Activated B cell treated with CpG ODN at 0.5 μM for 24 hours (primary cell): ENCODE results near the gene WNT16. TPM values are rescaled to one million over a fixed set of nuclear protein-coding genes. Genes with fewer than 3 reads are reported as not detected.

Experiments
- ATAC-seq: fragments of 200-7000 bp; cut with Tn5 transposase; one replicate; pipeline ENCODE4 v1.10.0; 2021; ENCODE audit warnings: low read depth, mild to moderate bottlenecking, moderate library complexity
- CTCF ChIA-PET: fragments of 350-600 bp; sonication (Branson Sonifier 250); formaldehyde crosslinking; loops from one replicate; lab custom pipeline; 2021; ENCODE audit warnings: antibody characterized with exemption; lab: Charles Lee
- POLR2A ChIA-PET: fragments of 350-600 bp; sonication (Branson Sonifier 250); formaldehyde crosslinking; loops from one replicate; lab custom pipeline; 2021; ENCODE audit warnings: antibody characterized with exemption; lab: Charles Lee
- DNase-seq: peaks from one replicate; pipeline ENCODE4 v3.0.0; 2022
- H3K27ac Mint-ChIP-seq: one replicate; pipeline ENCODE4 v1.8.0; 2020; ENCODE audit warnings: mixed read lengths
- H3K27me3 Mint-ChIP-seq: one replicate; pipeline ENCODE4 v1.8.0; 2021; ENCODE audit warnings: mixed read lengths
- H3K36me3 Mint-ChIP-seq: one replicate; pipeline ENCODE4 v1.8.0; 2021; ENCODE audit warnings: low read depth, mixed read lengths
- H3K4me1 Mint-ChIP-seq: one replicate; pipeline ENCODE4 v1.8.0; 2021; ENCODE audit warnings: mixed read lengths
- H3K4me3 Mint-ChIP-seq: one replicate; pipeline ENCODE4 v1.8.0; 2020; ENCODE audit warnings: mild to moderate bottlenecking, mixed read lengths
- H3K9me3 Mint-ChIP-seq: one replicate; pipeline ENCODE4 v1.8.0; 2020; ENCODE audit warnings: mixed read lengths
- intact Hi-C: fragments of 100-400 bp; cut with micrococcal nuclease; formaldehyde crosslinking; loops from one replicate; pipeline ENCODE4 v1.15.1; 2024
- total RNA-seq: library from RNA; stranded (reverse); gene quantifications from 2 replicates; pipeline ENCODE4 v1.2.3, GENCODE V29; 2022
- TF ChIP-seq, protein P1 (sequence below): fragments of 200-600 bp; IDR thresholded peaks from one replicate; pipeline ENCODE4 v1.8.0; 2022; ENCODE audit warnings: antibody characterized with exemption, mild to moderate bottlenecking

The WNT16 gene
- total RNA-seq, 1 donor from 2014 or later = 4.9 TPM

DNA sequence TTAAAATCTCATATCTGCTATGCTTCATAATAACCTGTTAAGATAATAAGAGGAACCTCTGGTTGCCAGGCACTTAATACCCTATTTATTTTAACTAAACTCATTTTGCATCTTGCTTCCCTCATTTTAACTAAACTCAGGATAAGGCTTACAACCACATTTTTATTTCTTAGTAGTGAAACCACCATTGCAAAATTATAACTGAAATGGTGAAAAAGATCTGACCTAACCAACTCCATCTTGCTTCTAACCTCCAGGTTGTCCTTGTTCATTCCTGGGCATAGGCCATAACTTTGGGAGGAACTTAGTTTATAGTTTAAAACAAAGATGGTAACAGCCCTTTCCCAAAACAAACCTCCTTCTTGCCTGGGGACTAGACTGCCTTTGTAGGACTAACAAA is 61.3 kb downstream of the WNT16 start:
- no peaks in the 10 kb centered on the region for H3K27me3 Mint-ChIP-seq
- POLR2A ChIA-PET = interaction anchor here (0.5 to 1.1 kb wide), 2 partner anchors 9 to 14 kb away, joined by 4 to 6 read pairs; no protein-coding TSS in a partner anchor
- TF ChIP-seq, protein P1, sequence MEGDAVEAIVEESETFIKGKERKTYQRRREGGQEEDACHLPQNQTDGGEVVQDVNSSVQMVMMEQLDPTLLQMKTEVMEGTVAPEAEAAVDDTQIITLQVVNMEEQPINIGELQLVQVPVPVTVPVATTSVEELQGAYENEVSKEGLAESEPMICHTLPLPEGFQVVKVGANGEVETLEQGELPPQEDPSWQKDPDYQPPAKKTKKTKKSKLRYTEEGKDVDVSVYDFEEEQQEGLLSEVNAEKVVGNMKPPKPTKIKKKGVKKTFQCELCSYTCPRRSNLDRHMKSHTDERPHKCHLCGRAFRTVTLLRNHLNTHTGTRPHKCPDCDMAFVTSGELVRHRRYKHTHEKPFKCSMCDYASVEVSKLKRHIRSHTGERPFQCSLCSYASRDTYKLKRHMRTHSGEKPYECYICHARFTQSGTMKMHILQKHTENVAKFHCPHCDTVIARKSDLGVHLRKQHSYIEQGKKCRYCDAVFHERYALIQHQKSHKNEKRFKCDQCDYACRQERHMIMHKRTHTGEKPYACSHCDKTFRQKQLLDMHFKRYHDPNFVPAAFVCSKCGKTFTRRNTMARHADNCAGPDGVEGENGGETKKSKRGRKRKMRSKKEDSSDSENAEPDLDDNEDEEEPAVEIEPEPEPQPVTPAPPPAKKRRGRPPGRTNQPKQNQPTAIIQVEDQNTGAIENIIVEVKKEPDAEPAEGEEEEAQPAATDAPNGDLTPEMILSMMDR = no peak
- H3K36me3 Mint-ChIP-seq = peaks cover 31% of the 10 kb centered on the region
- DNase-seq (no peak), ATAC-seq (no peak)
- peaks cover 10% of the 10 kb centered on the region for H3K9me3 Mint-ChIP-seq
- intact Hi-C loops = no loop called here
- peak overlapping the region; percentile 71 for H3K27ac Mint-ChIP-seq
- peaks cover 92% of the 10 kb centered on the region for H3K4me1 Mint-ChIP-seq
- CTCF ChIA-PET = interaction anchor here (0.9 kb wide), 1 partner anchor 23 kb away, joined by 3 read pairs; no protein-coding TSS in a partner anchor
- no peak overlapping the region for H3K4me3 Mint-ChIP-seq

DNA sequence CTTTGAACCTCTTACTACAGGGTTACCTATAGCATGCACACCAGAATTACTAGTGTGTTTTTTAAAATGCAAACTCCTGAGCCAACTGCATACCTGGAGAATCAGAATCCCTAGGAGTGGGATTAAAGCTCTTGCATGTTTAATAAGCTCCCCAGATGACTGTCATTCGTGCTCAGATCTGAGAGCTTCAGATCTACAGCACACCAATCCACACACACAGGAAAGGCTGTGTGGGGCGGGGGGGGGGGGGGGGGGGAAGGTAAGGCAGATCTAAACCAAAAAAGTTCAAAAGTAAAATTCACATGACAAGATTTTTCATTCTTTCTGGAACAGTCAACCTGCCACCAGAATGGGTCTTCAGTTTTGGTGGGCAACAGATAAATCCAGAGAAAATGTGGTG is 61.8 kb downstream of the WNT16 start:
- intact Hi-C loops = no loop called here
- ATAC-seq (no peak), DNase-seq (no peak)
- ChIA-PET POLR2A (interaction anchor here (1.1 kb wide), 1 partner anchor 14 kb away, joined by 4 read pairs; no protein-coding TSS in a partner anchor), CTCF (interaction anchor here (0.9 kb wide), 1 partner anchor 23 kb away, joined by 3 read pairs; no protein-coding TSS in a partner anchor)
- Mint-ChIP-seq H3K9me3 (peaks cover 10% of the 10 kb centered on the region), H3K27ac (peak overlapping the region; percentile 71), H3K27me3 (no peaks in the 10 kb centered on the region), H3K36me3 (peaks cover 34% of the 10 kb centered on the region), H3K4me3 (no peak overlapping the region), H3K4me1 (peaks cover 89% of the 10 kb centered on the region)
- TF ChIP-seq, protein P1 = no peak

Other genes starting within 250 kb of the WNT16 start
- gene FAM3C, start 67.3 kb downstream of the WNT16 start, total RNA-seq = 54.8 and 59.3 TPM in 2 replicates